Left ventricle myocardium inferior (tissue), 1 donor: ENCODE results near the gene TMEM161B. TPM values are rescaled to one million over a fixed set of nuclear protein-coding genes. Genes with fewer than 3 reads are reported as not detected.

ENCODE experiments used
- DNase-seq: peaks from one replicate; pipeline ENCODE4 v3.0.0-alpha.2; 2020
- H3K27ac ChIP-seq: fragments of 200-600 bp; replicated peaks from 2 replicates; pipeline ENCODE4 v1.8.0; 2021
- H3K27me3 ChIP-seq: fragments of 200-600 bp; 2 replicates; pipeline ENCODE4 v1.8.0; 2021; ENCODE audit warnings: low read depth
- H3K36me3 ChIP-seq: fragments of 200-600 bp; 2 replicates; pipeline ENCODE4 v1.8.0; 2021
- H3K4me1 ChIP-seq: fragments of 200-600 bp; 2 replicates; pipeline ENCODE4 v1.8.0; 2021
- H3K4me3 ChIP-seq: fragments of 200-600 bp; 2 replicates; pipeline ENCODE4 v1.8.0; 2021; ENCODE audit warnings: mild to moderate bottlenecking, moderate library complexity
- H3K9me3 ChIP-seq: fragments of 200-600 bp; replicated peaks from 2 replicates; pipeline ENCODE4 v1.8.0; 2021
- CTCF ChIP-seq: fragments of 200-600 bp; IDR thresholded peaks from 2 replicates; pipeline ENCODE4 v1.8.0; 2021; ENCODE audit warnings: antibody characterized with exemption, mild to moderate bottlenecking, borderline replicate concordance
- intact Hi-C: fragments of 100-400 bp; cut with micrococcal nuclease; formaldehyde crosslinking; loops from one replicate; pipeline ENCODE4 v1.11.0; 2022
- total RNA-seq: library from RNA; stranded (reverse); fragmentation: NEBNext Ultra II Directional; extraction: Animal tissue kit (Norgen Biotek cat#: 25700); gene quantifications from one replicate; pipeline ENCODE4 v1.2.1, GENCODE V29; 2021
- donor health status: DM: no; HTN: yes; CAD: no; lungs with severe emphysema.

TMEM161B gene
- total RNA-seq, 1 donor from 2014 or later, result 8.0 TPM

GRCh38 chr5:88287846-88288527 lies 19.3 kb upstream of the TMEM161B start:
- H3K27me3 ChIP-seq, result no peaks in the 10 kb centered on the region
- TF ChIP-seq CTCF, result no peak
- H3K36me3 ChIP-seq, result peaks cover 66% of the 10 kb centered on the region
- H3K27ac ChIP-seq, result no peak overlapping the region
- H3K9me3 ChIP-seq, result no peaks in the 10 kb centered on the region
- H3K4me1 ChIP-seq, result no peaks in the 10 kb centered on the region
- intact Hi-C loops, result no loop called here
- DNase-seq, result no peak
- H3K4me3 ChIP-seq, result no peak overlapping the region

- Histone ChIP-seq H3K9me3 (no peaks in the 10 kb centered on the region), H3K27ac (no peak overlapping the region), H3K36me3 (peaks cover 65% of the 10 kb centered on the region), H3K4me1 (no peaks in the 10 kb centered on the region), H3K27me3 (no peaks in the 10 kb centered on the region), H3K4me3 (no peak overlapping the region)
- no peak for TF ChIP-seq CTCF
- intact Hi-C loops, result no loop called here
- no peak for DNase-seq
Measured at GRCh38 chr5:88287302-88287701, 18.7 kb upstream of the TMEM161B start.

- Histone ChIP-seq H3K9me3 (no peaks in the 10 kb centered on the region), H3K4me3 (no peak overlapping the region), H3K4me1 (no peaks in the 10 kb centered on the region), H3K36me3 (peaks cover 40% of the 10 kb centered on the region), H3K27me3 (no peaks in the 10 kb centered on the region), H3K27ac (no peak overlapping the region)
- TF ChIP-seq CTCF, result no peak
- DNase-seq, result no peak
- intact Hi-C loops, result no loop called here
Measured at GRCh38 chr5:88283690-88284089, 15.0 kb upstream of the TMEM161B start.

DNA sequence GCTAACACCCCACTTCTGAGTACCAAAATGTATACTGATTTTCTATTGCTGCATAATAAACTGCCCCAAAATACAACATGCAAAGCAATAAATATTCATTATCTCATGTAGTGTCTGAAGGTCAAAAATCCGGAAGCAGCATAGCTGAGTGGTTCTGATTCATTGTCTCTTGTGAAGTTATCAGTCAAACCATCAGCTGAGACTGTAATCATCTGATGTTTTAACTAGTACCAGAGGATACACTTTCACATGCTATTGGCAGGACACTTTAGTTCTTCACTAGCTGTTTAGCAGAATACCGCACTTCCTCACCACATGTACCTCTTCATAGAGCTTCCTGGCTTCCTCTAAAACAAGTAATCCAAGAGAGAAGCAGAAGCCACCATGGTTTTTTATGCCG lies 12.7 kb upstream of the TMEM161B start:
- Histone ChIP-seq H3K4me1 (no peaks in the 10 kb centered on the region), H3K27ac (no peak overlapping the region), H3K4me3 (no peak overlapping the region), H3K36me3 (peaks cover 27% of the 10 kb centered on the region), H3K27me3 (no peaks in the 10 kb centered on the region), H3K9me3 (no peaks in the 10 kb centered on the region)
- TF ChIP-seq CTCF, result no peak
- intact Hi-C loops, result no loop called here
- no peak for DNase-seq

DNA sequence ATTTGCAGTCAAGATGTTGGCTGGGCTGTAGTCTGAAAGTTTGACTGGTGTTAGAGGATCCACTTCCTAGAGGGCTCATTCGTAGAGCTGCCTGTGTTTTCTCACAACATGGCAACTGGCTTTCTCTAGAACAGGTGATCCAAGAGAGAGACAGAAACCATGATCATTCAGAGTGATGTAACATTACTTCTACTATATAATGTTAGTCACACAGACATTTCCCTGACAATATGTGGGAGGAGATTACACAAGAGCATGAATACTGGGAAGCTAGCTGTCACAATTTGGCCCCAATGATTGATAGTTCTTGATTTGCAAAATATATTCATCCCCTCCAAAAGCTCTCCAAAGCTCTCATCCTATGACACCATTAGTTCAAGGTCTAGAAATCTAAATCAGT lies 10.9 kb upstream of the TMEM161B start:
- Histone ChIP-seq H3K27ac (no peak overlapping the region), H3K9me3 (no peaks in the 10 kb centered on the region), H3K27me3 (no peaks in the 10 kb centered on the region), H3K4me3 (no peak overlapping the region), H3K36me3 (peaks cover 37% of the 10 kb centered on the region), H3K4me1 (no peaks in the 10 kb centered on the region)
- no peak for TF ChIP-seq CTCF
- intact Hi-C loops, result no loop called here
- no peak for DNase-seq
